ENCODE data around the gene TMEM229B. TPM values are rescaled to one million over a fixed set of nuclear protein-coding genes. Genes with fewer than 3 reads are reported as not detected.

TMEM229B gene
- total and polyA plus RNA-seq, 7 donors: 0.14 to 1.2 (median 0.52) TPM

DNA sequence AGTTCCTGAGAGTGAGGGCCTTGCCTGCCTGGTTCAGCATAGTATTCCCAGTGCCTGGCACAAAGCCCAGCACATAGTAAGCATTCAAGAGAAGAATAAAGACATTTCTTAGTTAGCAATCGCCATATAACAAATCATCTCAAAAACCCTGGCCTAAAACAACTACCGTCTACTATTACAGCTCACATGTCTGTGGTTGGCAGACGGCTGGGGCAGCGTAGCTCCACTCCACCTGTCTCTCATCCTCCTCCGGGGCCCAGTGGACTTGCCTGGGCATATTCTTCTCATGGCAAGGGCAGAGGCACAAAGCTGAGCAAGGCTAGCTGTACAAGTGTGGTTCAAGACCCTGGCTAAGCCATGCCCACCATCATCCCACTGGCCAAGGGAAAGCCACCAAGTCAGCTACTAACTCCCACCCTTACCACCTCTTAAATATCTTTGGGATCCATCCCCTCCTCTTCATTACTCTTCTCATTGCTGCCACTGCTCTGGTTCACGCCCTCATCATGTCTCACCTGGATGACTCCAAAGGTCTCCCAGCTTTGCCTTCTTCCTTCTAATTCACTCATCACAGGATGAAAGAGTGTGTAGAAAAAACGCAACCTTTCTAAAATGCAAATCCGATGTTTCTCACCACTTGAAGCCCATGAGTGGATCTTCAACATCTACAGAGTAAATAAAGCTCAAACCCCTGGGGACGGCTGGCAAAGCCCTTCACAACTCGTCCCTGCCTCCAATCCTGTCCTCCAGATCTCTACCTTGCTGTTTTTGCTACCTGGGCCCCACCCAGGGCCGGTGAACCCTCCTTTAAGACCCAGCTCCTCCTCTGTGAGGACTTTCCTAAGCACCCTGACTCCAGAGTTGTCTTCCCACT, 10.4 kb downstream of the TMEM229B start:
- DNase-seq (no peak), ATAC-seq (peak; percentile 34 to 91 (median 50))
- 54 to 67% (median 62%) methylated on average over 11 of the region's 11 CpGs for WGBS, 3 donors
- TF ChIP-seq, protein P1, sequence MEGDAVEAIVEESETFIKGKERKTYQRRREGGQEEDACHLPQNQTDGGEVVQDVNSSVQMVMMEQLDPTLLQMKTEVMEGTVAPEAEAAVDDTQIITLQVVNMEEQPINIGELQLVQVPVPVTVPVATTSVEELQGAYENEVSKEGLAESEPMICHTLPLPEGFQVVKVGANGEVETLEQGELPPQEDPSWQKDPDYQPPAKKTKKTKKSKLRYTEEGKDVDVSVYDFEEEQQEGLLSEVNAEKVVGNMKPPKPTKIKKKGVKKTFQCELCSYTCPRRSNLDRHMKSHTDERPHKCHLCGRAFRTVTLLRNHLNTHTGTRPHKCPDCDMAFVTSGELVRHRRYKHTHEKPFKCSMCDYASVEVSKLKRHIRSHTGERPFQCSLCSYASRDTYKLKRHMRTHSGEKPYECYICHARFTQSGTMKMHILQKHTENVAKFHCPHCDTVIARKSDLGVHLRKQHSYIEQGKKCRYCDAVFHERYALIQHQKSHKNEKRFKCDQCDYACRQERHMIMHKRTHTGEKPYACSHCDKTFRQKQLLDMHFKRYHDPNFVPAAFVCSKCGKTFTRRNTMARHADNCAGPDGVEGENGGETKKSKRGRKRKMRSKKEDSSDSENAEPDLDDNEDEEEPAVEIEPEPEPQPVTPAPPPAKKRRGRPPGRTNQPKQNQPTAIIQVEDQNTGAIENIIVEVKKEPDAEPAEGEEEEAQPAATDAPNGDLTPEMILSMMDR (IDR thresholded peaks at IDR 0.05): no peak
- H3K9me3 ChIP-seq: no peaks in the 10 kb centered on the region
- no peaks in the 10 kb centered on the region for H3K27me3 ChIP-seq (ENCODE audit: insufficient read depth in 3 of 3, low read length in 2 of 3)
- no peaks in the 10 kb centered on the region for H3K36me3 ChIP-seq (ENCODE audit: insufficient read depth in 1 of 2, low read depth in 1 of 2)
- H3K4me1 ChIP-seq: peaks cover 5% of the 10 kb centered on the region
- no peak overlapping the region for H3K4me3 ChIP-seq
- intact Hi-C loops (cut with DNase I): no loop called here
- H3K27ac ChIP-seq: no peak overlapping the region

DNA sequence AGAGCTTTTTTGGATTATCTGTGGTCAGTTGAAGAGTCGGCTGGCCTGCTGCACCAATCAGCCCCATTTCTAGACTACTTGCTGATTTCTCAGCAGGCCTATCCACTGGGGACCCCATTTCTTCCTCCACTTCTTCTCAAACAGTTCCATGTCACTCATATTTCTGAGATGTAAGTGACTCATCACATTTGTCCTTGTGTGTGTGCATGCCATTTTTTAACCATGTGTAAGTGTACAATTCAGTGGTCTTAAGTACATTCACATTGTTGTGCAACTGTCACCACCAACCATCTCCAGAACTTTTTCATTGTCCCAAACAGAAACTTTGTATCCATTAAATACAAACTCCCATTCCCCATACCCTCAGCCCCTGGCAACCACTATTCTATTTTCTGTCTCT, 14.2 kb downstream of the TMEM229B start:
- intact Hi-C loops (cut with DNase I): no loop called here
- H3K4me1 ChIP-seq: peaks cover 5% of the 10 kb centered on the region
- no peaks in the 10 kb centered on the region for H3K36me3 ChIP-seq (ENCODE audit: insufficient read depth in 1 of 2, low read depth in 1 of 2)
- WGBS, 3 donors: 73 to 86% (median 84%) methylated on average over 1 of the region's 1 CpG
- H3K27me3 ChIP-seq (ENCODE audit: insufficient read depth in 3 of 3, low read length in 2 of 3): no peaks in the 10 kb centered on the region
- no peak overlapping the region for H3K27ac ChIP-seq
- TF ChIP-seq, protein P1 (IDR thresholded peaks at IDR 0.05): no peak
- no peak for ATAC-seq
- H3K4me3 ChIP-seq: no peak overlapping the region
- no peak for DNase-seq
- no peaks in the 10 kb centered on the region for H3K9me3 ChIP-seq

DNA sequence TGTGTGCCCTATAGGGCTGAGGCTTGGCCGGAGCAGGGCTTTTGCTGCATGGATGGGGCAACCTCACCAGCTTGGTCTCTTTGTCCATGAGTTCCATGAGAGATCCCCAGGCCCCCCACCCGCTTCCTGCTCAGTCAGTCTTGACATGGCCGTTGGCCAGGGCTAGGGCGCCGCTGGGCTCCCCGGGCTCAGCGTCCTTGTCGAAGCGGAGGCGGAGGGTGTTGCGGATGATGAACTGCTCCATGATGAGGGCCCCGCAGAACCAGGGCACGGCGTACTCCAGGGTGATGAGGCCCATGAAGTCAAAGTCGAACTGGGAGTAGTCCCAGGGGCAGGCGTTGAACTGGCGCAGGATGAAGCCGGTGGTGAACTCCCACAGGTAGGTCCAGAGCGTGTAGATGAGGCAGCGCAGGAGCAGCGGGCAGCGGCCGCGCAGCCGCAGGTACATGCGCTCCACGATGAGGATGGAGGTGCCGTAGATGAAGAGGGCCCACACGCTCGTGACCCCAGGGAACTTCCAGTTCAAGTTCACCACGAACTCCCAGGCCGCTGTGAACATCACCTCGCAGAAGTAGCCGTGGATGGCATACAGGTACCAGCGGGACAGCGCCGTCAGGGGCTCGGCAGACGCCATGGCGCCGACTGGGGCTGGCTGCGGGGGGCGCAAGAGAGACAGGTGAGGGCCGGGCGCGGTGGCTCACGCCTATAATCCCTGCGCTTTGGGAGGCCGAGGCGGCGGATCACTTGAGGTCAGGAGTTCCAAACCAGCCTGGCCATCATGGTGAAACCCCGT, 15.0 kb downstream of the TMEM229B start:
- TF ChIP-seq, protein P1 (IDR thresholded peaks at IDR 0.05): no peak
- intact Hi-C loops (cut with DNase I): no loop called here
- Histone ChIP-seq H3K4me1 (peaks cover 5% of the 10 kb centered on the region), H3K9me3 (no peaks in the 10 kb centered on the region), H3K4me3 (no peak overlapping the region), H3K27me3 (ENCODE audit: insufficient read depth in 3 of 3, low read length in 2 of 3) (no peaks in the 10 kb centered on the region), H3K27ac (no peak overlapping the region), H3K36me3 (ENCODE audit: insufficient read depth in 1 of 2, low read depth in 1 of 2) (no peaks in the 10 kb centered on the region)
- ATAC-seq: no peak
- 97 to 98% (median 97%) methylated on average over 52 of the region's 52 CpGs for WGBS, 3 donors
- DNase-seq: no peak

DNA sequence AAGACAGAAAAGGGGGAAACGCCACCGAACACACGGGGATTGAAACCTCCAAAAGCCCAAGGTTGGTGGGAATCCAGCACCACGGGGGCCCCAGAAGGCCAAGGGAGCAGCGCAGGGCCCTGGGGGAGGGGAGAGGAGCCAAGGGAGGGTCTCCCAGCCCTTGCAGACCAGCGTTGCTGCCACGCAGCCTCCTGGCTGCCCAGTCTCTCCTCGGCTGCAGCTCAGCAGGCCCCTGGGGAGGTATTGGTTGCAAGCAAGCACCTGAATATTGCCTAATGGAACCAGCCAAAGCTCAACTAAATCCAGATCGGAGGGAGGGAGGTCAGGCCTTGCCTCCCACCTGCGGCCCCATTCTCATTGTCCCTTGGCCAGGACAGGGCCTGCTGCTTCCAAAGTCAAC, 15.8 kb downstream of the TMEM229B start:
- 80 to 85% (median 82%) methylated on average over 8 to 10 of the region's 10 CpGs for WGBS, 3 donors
- Histone ChIP-seq H3K9me3 (no peaks in the 10 kb centered on the region), H3K4me1 (no peaks in the 10 kb centered on the region), H3K27me3 (ENCODE audit: insufficient read depth in 3 of 3, low read length in 2 of 3) (no peaks in the 10 kb centered on the region), H3K36me3 (ENCODE audit: insufficient read depth in 1 of 2, low read depth in 1 of 2) (no peaks in the 10 kb centered on the region), H3K4me3 (no peak overlapping the region), H3K27ac (no peak overlapping the region)
- no peak for DNase-seq
- ATAC-seq: no peak
- TF ChIP-seq, protein P1 (IDR thresholded peaks at IDR 0.05): no peak
- intact Hi-C loops (cut with DNase I): no loop called here
